Measurements from ENCODE around the gene ESRP2. TPM values are rescaled to one million over a fixed set of nuclear protein-coding genes. Genes with fewer than 3 reads are reported as not detected.

ESRP2 gene
- total and polyA plus RNA-seq, 9 of the 15 experiments (the other 6 are each of a cell fraction or from before 2014, with no cell fraction given), result 0.05 to 0.15 (median 0.07) TPM; not detected in 6

GRCh38 chr16:68215302-68215701, 20.6 kb downstream of the ESRP2 start (continued):
- TF ChIP-seq, protein P1, sequence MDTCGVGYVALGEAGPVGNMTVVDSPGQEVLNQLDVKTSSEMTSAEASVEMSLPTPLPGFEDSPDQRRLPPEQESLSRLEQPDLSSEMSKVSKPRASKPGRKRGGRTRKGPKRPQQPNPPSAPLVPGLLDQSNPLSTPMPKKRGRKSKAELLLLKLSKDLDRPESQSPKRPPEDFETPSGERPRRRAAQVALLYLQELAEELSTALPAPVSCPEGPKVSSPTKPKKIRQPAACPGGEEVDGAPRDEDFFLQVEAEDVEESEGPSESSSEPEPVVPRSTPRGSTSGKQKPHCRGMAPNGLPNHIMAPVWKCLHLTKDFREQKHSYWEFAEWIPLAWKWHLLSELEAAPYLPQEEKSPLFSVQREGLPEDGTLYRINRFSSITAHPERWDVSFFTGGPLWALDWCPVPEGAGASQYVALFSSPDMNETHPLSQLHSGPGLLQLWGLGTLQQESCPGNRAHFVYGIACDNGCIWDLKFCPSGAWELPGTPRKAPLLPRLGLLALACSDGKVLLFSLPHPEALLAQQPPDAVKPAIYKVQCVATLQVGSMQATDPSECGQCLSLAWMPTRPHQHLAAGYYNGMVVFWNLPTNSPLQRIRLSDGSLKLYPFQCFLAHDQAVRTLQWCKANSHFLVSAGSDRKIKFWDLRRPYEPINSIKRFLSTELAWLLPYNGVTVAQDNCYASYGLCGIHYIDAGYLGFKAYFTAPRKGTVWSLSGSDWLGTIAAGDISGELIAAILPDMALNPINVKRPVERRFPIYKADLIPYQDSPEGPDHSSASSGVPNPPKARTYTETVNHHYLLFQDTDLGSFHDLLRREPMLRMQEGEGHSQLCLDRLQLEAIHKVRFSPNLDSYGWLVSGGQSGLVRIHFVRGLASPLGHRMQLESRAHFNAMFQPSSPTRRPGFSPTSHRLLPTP (IDR thresholded peaks at IDR 0.05; ENCODE audit: borderline replicate concordance, extremely low read depth, insufficient read length), result no peak
- TF ChIP-seq NR4A1 (CRISPR knock-in tag; IDR thresholded peaks at IDR 0.05) (no peak), NR4A1 (tag; IDR thresholded peaks at IDR 0.05) (no peak)

DNA sequence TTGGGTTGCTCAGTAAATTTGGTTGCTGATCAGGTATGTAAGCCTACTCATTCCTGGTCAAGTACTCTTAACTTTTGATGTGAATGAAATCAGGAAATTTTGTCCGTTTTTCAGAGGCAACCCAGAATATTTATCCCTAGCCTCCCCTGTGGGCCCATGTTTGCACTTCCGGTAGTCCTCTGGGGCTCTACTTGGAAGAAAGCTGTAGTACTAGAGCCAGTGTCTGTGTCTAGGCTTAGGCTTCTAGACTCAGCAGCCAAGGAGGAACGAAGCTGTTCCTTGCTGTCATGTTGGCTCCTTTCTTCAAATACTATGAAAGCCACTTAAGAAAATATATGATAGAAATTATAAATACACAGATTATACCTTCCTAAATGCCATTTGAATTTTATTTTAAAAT, 21.2 kb downstream of the ESRP2 start:
- Histone ChIP-seq H3K27ac (ENCODE audit: extremely low read depth, low read depth, low read length) (no peak overlapping the region), H3K4me2 (ENCODE audit: insufficient read depth, low read length) (no peak overlapping the region), H3K27me3 (ENCODE audit: control insufficient read depth in 2 of 2, insufficient read depth in 2 of 2, low read length in 2 of 2) (no peaks in the 10 kb centered on the region), H3K36me3 (ENCODE audit: control insufficient read depth, insufficient read depth, low read length) (peaks cover 40% of the 10 kb centered on the region), H2AFZ (ENCODE audit: low read depth, low read length) (no peak overlapping the region), H3K4me3 (no peak overlapping the region), H3K9me3 (replicated peaks; ENCODE audit: control insufficient read depth, insufficient read depth, low read depth, low read length) (no peaks in the 10 kb centered on the region), H3K79me2 (ENCODE audit: control insufficient read depth, insufficient read depth, low read length) (peaks cover 37% of the 10 kb centered on the region), H4K20me1 (replicated peaks; ENCODE audit: control insufficient read depth, insufficient read depth, low read length) (no peaks in the 10 kb centered on the region; the same call in 1 of the 2 replicates), H3K9me1 (ENCODE audit: control insufficient read depth, insufficient read depth, low read length) (no peaks in the 10 kb centered on the region), H3K9ac (ENCODE audit: insufficient read depth in 1 of 2, low read depth in 2 of 2, low read length in 2 of 2) (no peak overlapping the region), H3K4me1 (replicated peaks in 1 of 2; ENCODE audit: control insufficient read depth in 2 of 2, insufficient read depth in 2 of 2, low read length in 2 of 2) (peaks cover 0 to 2% of the 10 kb centered on the region in 2 experiments; a peak in 2 of 5 replicates)
- ATAC-seq (no peak), DNase-seq (ENCODE audit: extremely low read depth in 1 of 4, low spot score in 3 of 4) (no peak), FAIRE-seq (no peak)
- CTCF ChIA-PET (ENCODE audit: low intra/inter-chr PET ratio), result no interaction called here
- POLR2A ChIA-PET, result interaction anchor here (1.3 kb wide), 1 partner anchor 130 kb away, joined by 3 read pairs; the partner anchor contains the start of gene NFATC3
- intact Hi-C loops (cut with micrococcal nuclease) (no loop called here), in situ Hi-C loops (cut with MboI) (no loop called here)
- no TSS peak for BruUV-seq (replicated peaks)
- 97% methylated on average over 3 of the region's 3 CpGs for WGBS (ENCODE audit: insufficient coverage, low coverage, missing lambda C conversion rate)
- TF ChIP-seq MAX (CRISPR knock-in tag; IDR thresholded peaks at IDR 0.05), result no peak
- no peak for TF ChIP-seq CHD2 (IDR thresholded peaks at IDR 0.05; ENCODE audit: low read depth, low read length)

Data from K562 (cell line).